ENCODE results near the gene NUBPL. TPM values are rescaled to one million over a fixed set of nuclear protein-coding genes. Genes with fewer than 3 reads are reported as not detected.

Gene NUBPL
- total RNA-seq, 1 donor from 2014 or later: 11.6 TPM

DNA sequence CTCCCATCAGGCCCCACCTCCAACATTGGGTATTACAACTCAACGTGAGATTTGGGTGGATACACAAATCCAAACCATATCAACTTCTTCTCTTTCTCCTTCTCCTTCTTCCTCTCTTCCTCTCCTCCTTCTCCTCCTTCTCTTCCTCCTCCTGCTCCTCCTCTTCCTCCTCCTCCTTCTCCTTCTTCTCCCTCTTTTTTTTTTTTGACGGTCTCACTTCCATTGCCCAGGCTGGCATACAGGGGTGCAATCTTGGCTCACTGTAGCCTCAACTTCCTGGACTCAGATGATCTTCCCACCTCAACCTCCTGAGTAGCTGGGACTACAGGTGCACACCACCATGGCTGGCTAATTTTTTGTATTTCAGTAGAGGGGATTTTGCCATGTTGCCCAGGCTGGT is 11.4 kb upstream of the NUBPL start:
- no peaks in the 10 kb centered on the region for H3K36me3 Mint-ChIP-seq (ENCODE audit: unreplicated experiment)
- H3K27me3 Mint-ChIP-seq (ENCODE audit: unreplicated experiment): peaks cover 51% of the 10 kb centered on the region
- TF ChIP-seq, protein P1, sequence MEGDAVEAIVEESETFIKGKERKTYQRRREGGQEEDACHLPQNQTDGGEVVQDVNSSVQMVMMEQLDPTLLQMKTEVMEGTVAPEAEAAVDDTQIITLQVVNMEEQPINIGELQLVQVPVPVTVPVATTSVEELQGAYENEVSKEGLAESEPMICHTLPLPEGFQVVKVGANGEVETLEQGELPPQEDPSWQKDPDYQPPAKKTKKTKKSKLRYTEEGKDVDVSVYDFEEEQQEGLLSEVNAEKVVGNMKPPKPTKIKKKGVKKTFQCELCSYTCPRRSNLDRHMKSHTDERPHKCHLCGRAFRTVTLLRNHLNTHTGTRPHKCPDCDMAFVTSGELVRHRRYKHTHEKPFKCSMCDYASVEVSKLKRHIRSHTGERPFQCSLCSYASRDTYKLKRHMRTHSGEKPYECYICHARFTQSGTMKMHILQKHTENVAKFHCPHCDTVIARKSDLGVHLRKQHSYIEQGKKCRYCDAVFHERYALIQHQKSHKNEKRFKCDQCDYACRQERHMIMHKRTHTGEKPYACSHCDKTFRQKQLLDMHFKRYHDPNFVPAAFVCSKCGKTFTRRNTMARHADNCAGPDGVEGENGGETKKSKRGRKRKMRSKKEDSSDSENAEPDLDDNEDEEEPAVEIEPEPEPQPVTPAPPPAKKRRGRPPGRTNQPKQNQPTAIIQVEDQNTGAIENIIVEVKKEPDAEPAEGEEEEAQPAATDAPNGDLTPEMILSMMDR (IDR thresholded peaks at IDR 0.05): no peak
- DNase-seq (ENCODE audit: extremely low spot score, unreplicated experiment): no peak
- no peak overlapping the region for H3K27ac Mint-ChIP-seq (ENCODE audit: unreplicated experiment)
- H3K4me3 Mint-ChIP-seq (ENCODE audit: unreplicated experiment): no peak overlapping the region
- no peaks in the 10 kb centered on the region for H3K4me1 Mint-ChIP-seq (ENCODE audit: unreplicated experiment)
- peaks cover 10% of the 10 kb centered on the region for H3K9me3 Mint-ChIP-seq (ENCODE audit: unreplicated experiment)

DNA sequence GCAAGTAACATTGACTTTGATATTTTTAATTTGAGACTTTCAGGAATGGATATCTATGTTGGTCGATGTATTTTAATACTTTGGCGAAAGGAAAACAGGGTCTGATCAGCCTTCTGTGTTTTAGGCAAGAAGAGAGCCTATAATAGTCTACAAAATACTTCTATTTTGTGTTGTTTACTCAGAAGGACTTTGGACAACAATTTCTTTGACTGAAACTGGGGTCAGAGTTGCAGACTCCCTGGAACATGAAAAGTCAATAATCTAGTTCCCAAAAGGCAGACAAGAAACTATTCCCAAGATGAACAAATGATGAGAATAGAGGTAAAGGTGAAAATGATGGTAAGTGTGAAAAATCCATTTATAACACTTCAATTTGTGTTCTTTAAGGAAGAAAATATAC is 10.6 kb upstream of the NUBPL start:
- TF ChIP-seq, protein P1 (IDR thresholded peaks at IDR 0.05): no peak
- no peak for DNase-seq (ENCODE audit: extremely low spot score, unreplicated experiment)
- peaks cover 57% of the 10 kb centered on the region for H3K27me3 Mint-ChIP-seq (ENCODE audit: unreplicated experiment)
- no peak overlapping the region for H3K4me3 Mint-ChIP-seq (ENCODE audit: unreplicated experiment)
- no peaks in the 10 kb centered on the region for H3K4me1 Mint-ChIP-seq (ENCODE audit: unreplicated experiment)
- no peak overlapping the region for H3K27ac Mint-ChIP-seq (ENCODE audit: unreplicated experiment)
- peaks cover 10% of the 10 kb centered on the region for H3K9me3 Mint-ChIP-seq (ENCODE audit: unreplicated experiment)
- no peaks in the 10 kb centered on the region for H3K36me3 Mint-ChIP-seq (ENCODE audit: unreplicated experiment)

DNA sequence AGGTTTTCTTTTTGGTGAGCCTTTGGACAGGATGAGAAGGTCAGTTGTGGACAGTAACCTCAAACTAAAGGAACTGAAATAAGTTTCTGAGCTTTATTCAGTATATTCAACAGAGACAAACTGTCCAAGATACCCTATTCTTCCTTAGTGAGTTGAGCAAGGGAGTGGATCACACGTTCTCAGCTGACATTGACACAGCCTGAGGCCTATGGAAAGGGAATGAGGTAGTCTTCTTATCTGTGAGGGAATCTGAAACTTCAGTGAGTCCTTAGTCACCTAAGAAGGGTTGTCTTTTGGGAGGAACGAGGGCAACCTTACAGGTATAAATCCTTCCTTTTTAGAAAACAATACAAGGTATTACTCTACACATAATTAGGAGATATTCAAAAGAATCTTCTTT is 5.0 kb upstream of the NUBPL start:
- Mint-ChIP-seq H3K36me3 (ENCODE audit: unreplicated experiment) (no peaks in the 10 kb centered on the region), H3K4me1 (ENCODE audit: unreplicated experiment) (peaks cover 5% of the 10 kb centered on the region), H3K4me3 (ENCODE audit: unreplicated experiment) (no peak overlapping the region), H3K9me3 (ENCODE audit: unreplicated experiment) (no peaks in the 10 kb centered on the region), H3K27me3 (ENCODE audit: unreplicated experiment) (peaks cover 46% of the 10 kb centered on the region), H3K27ac (ENCODE audit: unreplicated experiment) (no peak overlapping the region)
- TF ChIP-seq, protein P1 (IDR thresholded peaks at IDR 0.05): no peak
- DNase-seq (ENCODE audit: extremely low spot score, unreplicated experiment): no peak

DNA sequence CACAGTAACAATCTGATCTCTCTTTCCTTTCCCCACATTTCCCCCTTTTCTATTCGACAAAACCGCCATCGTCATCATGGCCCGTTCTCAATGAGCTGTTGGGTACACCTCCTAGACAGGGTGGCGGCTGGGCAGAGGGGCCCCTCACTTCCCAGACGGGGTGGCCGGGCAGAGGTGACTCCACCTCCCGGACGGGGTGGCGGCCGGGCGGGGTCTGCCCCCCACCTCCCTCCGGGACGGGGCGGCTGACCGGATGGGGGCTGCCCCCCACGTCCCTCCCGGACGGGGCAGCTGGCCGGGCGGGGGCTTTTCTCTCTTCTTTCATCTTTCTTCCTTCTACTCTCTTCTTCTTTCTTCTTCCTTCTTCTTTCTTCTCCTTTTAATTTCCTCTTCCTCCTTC is 1.3 kb upstream of the NUBPL start:
- no peak overlapping the region for H3K27ac Mint-ChIP-seq (ENCODE audit: unreplicated experiment)
- no peaks in the 10 kb centered on the region for H3K9me3 Mint-ChIP-seq (ENCODE audit: unreplicated experiment)
- H3K4me3 Mint-ChIP-seq (ENCODE audit: unreplicated experiment): no peak overlapping the region
- no peaks in the 10 kb centered on the region for H3K36me3 Mint-ChIP-seq (ENCODE audit: unreplicated experiment)
- TF ChIP-seq, protein P1 (IDR thresholded peaks at IDR 0.05): no peak
- DNase-seq (ENCODE audit: extremely low spot score, unreplicated experiment): no peak
- H3K27me3 Mint-ChIP-seq (ENCODE audit: unreplicated experiment): peaks cover 29% of the 10 kb centered on the region
- H3K4me1 Mint-ChIP-seq (ENCODE audit: unreplicated experiment): peaks cover 22% of the 10 kb centered on the region

DNA sequence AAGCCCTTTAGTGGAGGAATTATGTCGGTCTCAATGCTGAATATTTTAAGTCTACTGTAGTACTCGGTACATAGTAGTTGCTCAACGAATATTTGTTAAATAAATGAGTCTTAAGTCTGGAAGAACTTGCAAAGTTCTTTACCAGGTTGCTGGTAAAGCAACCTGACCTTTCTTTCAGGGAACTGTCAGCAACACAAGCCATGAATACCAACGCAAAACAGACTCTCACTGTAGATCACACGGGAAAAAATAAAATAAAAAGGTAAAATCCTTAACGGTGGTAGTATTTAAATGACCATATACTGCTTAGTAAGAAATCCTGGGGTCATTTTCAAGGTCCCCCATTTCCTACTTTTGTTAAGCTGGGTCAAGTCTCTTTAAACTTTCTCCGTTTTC is 447 bp upstream of the NUBPL start:
- TF ChIP-seq, protein P1 (IDR thresholded peaks at IDR 0.05): no peak
- DNase-seq (ENCODE audit: extremely low spot score, unreplicated experiment): no peak
- peaks cover 21% of the 10 kb centered on the region for H3K27me3 Mint-ChIP-seq (ENCODE audit: unreplicated experiment)
- H3K27ac Mint-ChIP-seq (ENCODE audit: unreplicated experiment): peak overlapping the region; percentile 97
- peak overlapping the region; percentile 96 for H3K4me3 Mint-ChIP-seq (ENCODE audit: unreplicated experiment)
- no peaks in the 10 kb centered on the region for H3K9me3 Mint-ChIP-seq (ENCODE audit: unreplicated experiment)
- peaks cover 22% of the 10 kb centered on the region for H3K4me1 Mint-ChIP-seq (ENCODE audit: unreplicated experiment)
- no peaks in the 10 kb centered on the region for H3K36me3 Mint-ChIP-seq (ENCODE audit: unreplicated experiment)

Data from osteocyte (in vitro differentiated cells).